GF-D8 (cell line): ENCODE results near the gene ORM2.

Source experiments
- DNase-seq: peaks from one replicate; lab custom pipeline; 2025; lab: John Stamatoyannopoulos, UW

ORM2 gene

GRCh38 chr9:114349713-114350480, 20.2 kb downstream of the ORM2 start:
- no peak for DNase-seq

GRCh38 chr9:114350636-114351401, 21.1 kb downstream of the ORM2 start:
- no peak for DNase-seq

GRCh38 chr9:114351932-114352331, 22.3 kb downstream of the ORM2 start:
- no peak for DNase-seq

- no peak for DNase-seq
Observed at GRCh38 chr9:114355821-114356220, 26.2 kb downstream of the ORM2 start.

- DNase-seq = no peak
Observed at GRCh38 chr9:114356792-114357191, 27.1 kb downstream of the ORM2 start.

- no peak for DNase-seq
Observed at GRCh38 chr9:114357360-114357759, 27.7 kb downstream of the ORM2 start.

- DNase-seq = no peak
Observed at GRCh38 chr9:114357911-114358328, 28.3 kb downstream of the ORM2 start.

- DNase-seq = no peak
Observed at GRCh38 chr9:114359801-114360200, 30.1 kb downstream of the ORM2 start.

GRCh38 chr9:114361542-114361941, 31.9 kb downstream of the ORM2 start:
- no peak for DNase-seq

- DNase-seq = no peak
Observed at GRCh38 chr9:114362394-114362793, 32.7 kb downstream of the ORM2 start.

- no peak for DNase-seq
Observed at GRCh38 chr9:114363424-114363823, 33.8 kb downstream of the ORM2 start.

- peak; percentile 87 for DNase-seq
Observed at GRCh38 chr9:114364134-114365041, 34.7 kb downstream of the ORM2 start.

GRCh38 chr9:114365194-114365593, 35.5 kb downstream of the ORM2 start:
- no peak for DNase-seq

- DNase-seq = no peak
Observed at GRCh38 chr9:114366334-114367128, 36.9 kb downstream of the ORM2 start.

- no peak for DNase-seq
Observed at GRCh38 chr9:114367366-114367765, 37.7 kb downstream of the ORM2 start.

- no peak for DNase-seq
Observed at GRCh38 chr9:114367772-114368569, 38.3 kb downstream of the ORM2 start.

GRCh38 chr9:114369216-114370130, 39.8 kb downstream of the ORM2 start:
- DNase-seq = no peak

- no peak for DNase-seq
Observed at GRCh38 chr9:114370251-114370967, 40.7 kb downstream of the ORM2 start.

GRCh38 chr9:114370968-114371320, 41.3 kb downstream of the ORM2 start:
- DNase-seq = no peak
